ACC112 (cell line): ENCODE measurements around the gene NSD2.
"Not testable (repeated sequence)": the region's sequence is repeated elsewhere in the genome, so short reads cannot be mapped to it uniquely, and the experiment has no call there.

Experiments used
- H2AFZ ChIP-seq: fragments of 200-600 bp; sonication (generic); one replicate; pipeline ENCODE4 v1.6.0; 2017; ENCODE audit warnings: antibody characterized with exemption, low read length; ENCODE audit not compliant: unreplicated experiment
- H3K27ac ChIP-seq: fragments of 200-600 bp; sonication (generic); 2 replicates; pipeline ENCODE4 v1.5.1; 2014; ENCODE audit warnings: low read depth, mild to moderate bottlenecking, antibody characterized with exemption, low read length, moderate library complexity
- H3K27me3 ChIP-seq: fragments of 200-600 bp; sonication (generic); 2 replicates; pipeline ENCODE4 v1.6.1; 2014; ENCODE audit warnings: mild to moderate bottlenecking, antibody characterized with exemption, low read length, moderate library complexity, mixed read lengths; ENCODE audit not compliant: insufficient read depth
- H3K36me3 ChIP-seq: fragments of 200-600 bp; sonication (generic); 2 replicates; pipeline ENCODE4 v1.6.1; 2016; ENCODE audit warnings: mild to moderate bottlenecking, antibody characterized with exemption, low read length, moderate library complexity, mixed read lengths; ENCODE audit not compliant: insufficient read depth
- H3K4me1 ChIP-seq: fragments of 200-600 bp; sonication (generic); one replicate; pipeline ENCODE4 v1.6.1; 2016; ENCODE audit warnings: low read length, mixed read lengths; ENCODE audit not compliant: insufficient read depth, unreplicated experiment, control insufficient read depth
- H3K4me3 ChIP-seq: fragments of 200-600 bp; sonication (generic); 2 replicates; pipeline ENCODE4 v1.5.1; 2014; ENCODE audit warnings: mild to moderate bottlenecking, low read depth, low read length
- H3K79me2 ChIP-seq: fragments of 200-600 bp; sonication (generic); one replicate; pipeline ENCODE4 v1.6.0; 2016; ENCODE audit warnings: low read length; ENCODE audit not compliant: control insufficient read depth, unreplicated experiment, insufficient read depth

Gene NSD2

GRCh38 chr4:1842339-1842895, 28.8 kb upstream of the NSD2 start:
- Histone ChIP-seq H3K27ac (no peak overlapping the region), H3K36me3 (peaks cover 17% of the 10 kb centered on the region; the same call in 1 of the 2 replicates), H3K4me3 (no peak overlapping the region), H3K27me3 (no peaks in the 10 kb centered on the region), H3K79me2 (peaks cover 25% of the 10 kb centered on the region), H2AFZ (no peak overlapping the region), H3K4me1 (peaks cover 22% of the 10 kb centered on the region)

GRCh38 chr4:1842993-1843448, 28.2 kb upstream of the NSD2 start:
- Histone ChIP-seq H3K79me2 (peaks cover 25% of the 10 kb centered on the region), H3K4me3 (no peak overlapping the region), H3K27ac (peak overlapping the region; percentile 54; the same call in 1 of the 2 replicates), H3K4me1 (peaks cover 22% of the 10 kb centered on the region), H2AFZ (no peak overlapping the region), H3K36me3 (peaks cover 17% of the 10 kb centered on the region; the same call in 1 of the 2 replicates), H3K27me3 (no peaks in the 10 kb centered on the region)

DNA sequence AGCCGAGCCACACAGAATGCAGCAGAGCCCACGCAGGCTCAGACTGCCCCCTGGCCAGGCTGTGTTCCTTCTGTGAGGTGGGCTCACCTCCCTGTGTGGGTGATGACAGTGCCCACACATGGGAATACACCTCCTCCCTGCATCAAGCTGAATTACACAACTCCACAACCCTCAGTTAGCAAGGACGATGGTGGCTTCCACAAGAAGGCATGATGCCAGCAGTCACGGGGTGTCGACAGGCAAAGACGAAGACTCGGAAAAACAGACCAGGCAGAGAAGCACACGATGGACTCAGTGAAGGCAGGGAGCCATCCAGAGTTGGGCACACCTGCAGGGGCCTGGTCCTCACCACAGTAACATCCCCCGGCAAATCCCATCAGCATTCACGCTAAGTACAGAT, 27.3 kb upstream of the NSD2 start:
- Histone ChIP-seq H3K36me3 (peaks cover 15% of the 10 kb centered on the region; the same call in 1 of the 2 replicates), H3K4me1 (peaks cover 22% of the 10 kb centered on the region), H3K27me3 (no peaks in the 10 kb centered on the region), H3K4me3 (no peak overlapping the region), H3K27ac (peak overlapping the region; percentile 54; the same call in 1 of the 2 replicates), H2AFZ (no peak overlapping the region), H3K79me2 (peaks cover 28% of the 10 kb centered on the region)

DNA sequence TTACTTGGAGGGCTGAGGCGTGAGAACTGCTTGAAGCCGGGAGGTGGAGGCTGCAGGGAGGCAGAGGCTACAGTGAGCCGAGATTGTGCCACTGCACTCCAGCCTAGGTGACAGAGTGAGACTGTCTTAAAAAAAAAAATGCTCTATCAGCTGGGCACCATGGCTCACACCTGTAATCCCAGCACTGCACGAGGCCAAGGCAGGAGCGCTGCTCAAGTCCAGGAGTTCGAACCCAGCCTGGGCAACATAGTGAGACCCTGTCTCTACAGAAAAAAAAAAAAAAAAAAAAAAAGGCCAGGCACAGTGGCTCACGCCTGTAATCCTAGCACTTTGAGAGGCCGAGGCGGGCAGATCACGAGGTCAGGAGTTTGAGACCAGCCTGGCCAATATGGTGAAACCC, 26.6 kb upstream of the NSD2 start:
- H3K36me3 ChIP-seq, result peaks cover 15% of the 10 kb centered on the region; the same call in 1 of the 2 replicates
- peaks cover 22% of the 10 kb centered on the region for H3K4me1 ChIP-seq
- peaks cover 27% of the 10 kb centered on the region for H3K79me2 ChIP-seq
- H3K27ac ChIP-seq, H3K4me3 ChIP-seq, H2AFZ ChIP-seq, H3K27me3 ChIP-seq: not testable (repeated sequence)

GRCh38 chr4:1846580-1846979, 24.6 kb upstream of the NSD2 start:
- Histone ChIP-seq H3K4me3 (no peak overlapping the region), H2AFZ (no peak overlapping the region), H3K27me3 (no peaks in the 10 kb centered on the region), H3K27ac (no peak overlapping the region), H3K79me2 (peaks cover 40% of the 10 kb centered on the region), H3K36me3 (peaks cover 8% of the 10 kb centered on the region; the same call in 1 of the 2 replicates), H3K4me1 (peaks cover 29% of the 10 kb centered on the region)

GRCh38 chr4:1850276-1850675, 20.9 kb upstream of the NSD2 start:
- Histone ChIP-seq H3K4me1 (peaks cover 24% of the 10 kb centered on the region), H3K4me3 (no peak overlapping the region)

GRCh38 chr4:1851160-1851559, 20.0 kb upstream of the NSD2 start:
- Histone ChIP-seq H3K4me1 (peaks cover 24% of the 10 kb centered on the region), H2AFZ (no peak overlapping the region), H3K4me3 (no peak overlapping the region), H3K36me3 (peaks cover 5% of the 10 kb centered on the region; the same call in 1 of the 2 replicates), H3K27me3 (no peaks in the 10 kb centered on the region), H3K79me2 (peaks cover 66% of the 10 kb centered on the region), H3K27ac (no peak overlapping the region)

More at GRCh38 chr4:1850276-1850675, 20.9 kb upstream of the NSD2 start:
- Histone ChIP-seq H3K79me2 (peaks cover 59% of the 10 kb centered on the region), H3K36me3 (peaks cover 8% of the 10 kb centered on the region; the same call in 1 of the 2 replicates), H3K27ac (no peak overlapping the region), H3K27me3 (no peaks in the 10 kb centered on the region), H2AFZ (no peak overlapping the region)

GRCh38 chr4:1851575-1852410, 19.4 kb upstream of the NSD2 start:
- no peak overlapping the region for H3K27ac ChIP-seq
- H3K79me2 ChIP-seq, result peaks cover 70% of the 10 kb centered on the region
- H3K4me1 ChIP-seq, result peaks cover 24% of the 10 kb centered on the region
- H3K36me3 ChIP-seq, result no peaks in the 10 kb centered on the region
- H3K27me3 ChIP-seq, result no peaks in the 10 kb centered on the region
- H3K4me3 ChIP-seq, result no peak overlapping the region
- no peak overlapping the region for H2AFZ ChIP-seq

- Histone ChIP-seq H3K36me3 (no peaks in the 10 kb centered on the region), H3K27me3 (no peaks in the 10 kb centered on the region), H3K4me3 (no peak overlapping the region), H3K4me1 (peaks cover 32% of the 10 kb centered on the region), H2AFZ (no peak overlapping the region), H3K27ac (no peak overlapping the region), H3K79me2 (peaks cover 83% of the 10 kb centered on the region)
Observed at GRCh38 chr4:1852904-1853623, 18.1 kb upstream of the NSD2 start.

GRCh38 chr4:1854752-1855151, 16.4 kb upstream of the NSD2 start:
- no peak overlapping the region for H2AFZ ChIP-seq
- H3K27ac ChIP-seq, result no peak overlapping the region
- no peaks in the 10 kb centered on the region for H3K27me3 ChIP-seq
- H3K79me2 ChIP-seq, result peaks cover 80% of the 10 kb centered on the region
- no peaks in the 10 kb centered on the region for H3K36me3 ChIP-seq
- H3K4me3 ChIP-seq, result peak overlapping the region; percentile 82
- H3K4me1 ChIP-seq, result peaks cover 32% of the 10 kb centered on the region
